Endothelial cell of umbilical vein (primary cell): ENCODE data around the gene CHST8. TPM values are rescaled to one million over a fixed set of nuclear protein-coding genes. Genes with fewer than 3 reads are reported as not detected.

Experiments used
- BruUV-seq: library from RNA; stranded (reverse); fragments of 400-500 nt; replicated peaks from 2 replicates; lab custom pipeline; 2021; lab: Mats Ljungman, UMichigan
- CTCF ChIA-PET: fragments of 300-600, 350-600 bp; sonication (Branson Sonifier 250); formaldehyde crosslinking; loops from one replicate; lab custom pipeline; 2021; ENCODE audit warnings: antibody characterized with exemption, inconsistent platforms; lab: Charles Lee
- POLR2A ChIA-PET: fragments of 300-600, 350-600 bp; sonication (Branson Sonifier 250); formaldehyde crosslinking; loops from one replicate; lab custom pipeline; 2021; ENCODE audit warnings: antibody characterized with exemption, inconsistent platforms; lab: Charles Lee
- DNase-seq: peaks from one replicate; pipeline ENCODE4 v3.0.0-alpha.2; 2011; ENCODE audit warnings: low read depth, low spot score
- FAIRE-seq: peaks from 2 replicates; lab custom pipeline; 2011; peaks lifted over from hg19 to GRCh38; lab: Jason Lieb, UNC
- H2AFZ ChIP-seq: 2 replicates; pipeline ENCODE4 v1.6.0; 2012; ENCODE audit warnings: low read depth, low read length, control low read depth, inconsistent platforms
- H3K27ac ChIP-seq: 2 replicates; pipeline ENCODE4 v1.5.1; 2011; ENCODE audit warnings: low read depth, mild to moderate bottlenecking, control low read depth, low read length, moderate library complexity; ENCODE audit not compliant: insufficient read depth
- H3K27me3 ChIP-seq, 2 experiments: 2 replicates each; pipeline versions ENCODE4 v1.6.0 to v1.6.1; 2011; ENCODE audit warnings: low read length in 2 of 2, mixed read lengths in 1 of 2; ENCODE audit not compliant: control insufficient read depth in 2 of 2, insufficient read depth in 2 of 2
- H3K36me3 ChIP-seq, 2 experiments: 2 replicates in 1 of 2; 3 replicates in 1 of 2; pipeline ENCODE4 v1.5.1; 2011; ENCODE audit warnings: low read length in 2 of 2, mild to moderate bottlenecking in 1 of 2, moderate library complexity in 1 of 2; ENCODE audit not compliant: control insufficient read depth in 2 of 2, insufficient read depth in 2 of 2; ENCODE audit errors: extremely low read depth in 1 of 2
- H3K4me1 ChIP-seq: 3 replicates; pipeline ENCODE4 v1.5.1; 2011; ENCODE audit warnings: mild to moderate bottlenecking, low read length; ENCODE audit not compliant: control insufficient read depth, insufficient read depth; ENCODE audit errors: extremely low read depth
- H3K4me2 ChIP-seq: 2 replicates; pipeline ENCODE4 v1.6.1; 2011; ENCODE audit warnings: low read length, control low read depth, mixed read lengths; ENCODE audit not compliant: insufficient read depth
- H3K4me3 ChIP-seq, 3 experiments: fragments of 200-600 bp in 1 of 3; sonication (generic), shearing (Covaris generic) in 1 of 3; replicated peaks in 1 of 3; 2 replicates each; pipeline ENCODE4 v1.5.1; 2011 to 2016; ENCODE audit warnings: control low read depth in 3 of 3, low read length in 3 of 3, mild to moderate bottlenecking in 2 of 3, inconsistent platforms in 1 of 3, low read depth in 1 of 3, moderate library complexity in 1 of 3; ENCODE audit not compliant: insufficient read depth in 1 of 3
- H3K79me2 ChIP-seq: 2 replicates; pipeline ENCODE4 v1.6.0; 2012; ENCODE audit warnings: low read length, inconsistent platforms; ENCODE audit not compliant: control insufficient read depth, insufficient read depth
- H3K9ac ChIP-seq: replicated peaks from 2 replicates; pipeline ENCODE3; 2011; ENCODE audit warnings: low read length, control low read depth; ENCODE audit not compliant: insufficient read depth; ENCODE audit errors: extremely low read depth
- H3K9me1 ChIP-seq: replicated peaks from 3 replicates; pipeline ENCODE4 v1.6.0; 2011; ENCODE audit warnings: mild to moderate bottlenecking, low read length; ENCODE audit not compliant: control insufficient read depth, insufficient read depth; ENCODE audit errors: extremely low read depth
- H3K9me3 ChIP-seq: replicated peaks from 2 replicates; pipeline ENCODE4 v1.5.1; 2012; ENCODE audit warnings: low read length, inconsistent platforms; ENCODE audit not compliant: control insufficient read depth, insufficient read depth
- H4K20me1 ChIP-seq: replicated peaks from 2 replicates; pipeline ENCODE3; 2011; ENCODE audit warnings: mild to moderate bottlenecking, low read length; ENCODE audit not compliant: control insufficient read depth, insufficient read depth; ENCODE audit errors: extremely low read depth
- EZH2 ChIP-seq: IDR thresholded peaks from 2 replicates; pipeline ENCODE4 v1.6.1; 2012; ENCODE audit warnings: borderline replicate concordance, low read depth, mild to moderate bottlenecking, moderate library complexity, low read length, inconsistent platforms; ENCODE audit not compliant: severe bottlenecking
- FOS ChIP-seq: IDR thresholded peaks from 2 replicates; pipeline ENCODE4 v1.6.1; 2011; ENCODE audit warnings: mild to moderate bottlenecking, low read length, moderate library complexity, borderline replicate concordance; ENCODE audit not compliant: insufficient read depth
- GATA2 ChIP-seq: IDR thresholded peaks from 2 replicates; pipeline ENCODE4 v1.7.0; 2011; ENCODE audit warnings: low read depth, mild to moderate bottlenecking, moderate library complexity, mixed read lengths, low read length; ENCODE audit not compliant: insufficient read length, insufficient read depth
- JUN ChIP-seq: IDR thresholded peaks from 2 replicates; pipeline ENCODE4 v1.6.1; 2011; ENCODE audit warnings: borderline replicate concordance, low read depth; ENCODE audit not compliant: insufficient read length, insufficient read depth
- MAX ChIP-seq: IDR thresholded peaks from 2 replicates; pipeline ENCODE4 v1.6.1; 2011; ENCODE audit not compliant: insufficient read depth, insufficient read length
- MYC ChIP-seq: IDR thresholded peaks from one replicate; pipeline ENCODE4 v1.6.1; 2011; ENCODE audit warnings: mild to moderate bottlenecking, low read depth, low read length
- POLR2A ChIP-seq: IDR thresholded peaks from 2 replicates; pipeline ENCODE4 v1.6.1; 2012; ENCODE audit warnings: low read depth, mild to moderate bottlenecking, control low read depth, low read length
- POLR2AphosphoS5 ChIP-seq: IDR thresholded peaks from 2 replicates; pipeline ENCODE4 v1.6.1; 2012; ENCODE audit warnings: low read depth, mild to moderate bottlenecking, control low read depth, low read length, moderate library complexity; ENCODE audit not compliant: insufficient read depth
- dilution Hi-C: fragments of 300-500 bp; cut with MboI; formaldehyde crosslinking; loops from one replicate; pipeline ENCODE4 v1.15.0; 2019; ENCODE audit warnings: low sequenced_read_pairs; ENCODE audit not compliant: extremely low pct_ligation_motif_present
- intact Hi-C: fragments of 100-400 bp; cut with micrococcal nuclease; formaldehyde crosslinking; loops from one replicate; pipeline ENCODE4 v1.10.0; 2022
- polyA plus RNA-seq, 4 experiments: library from polyadenylated mRNA; depleted of rRNA in 3 of 4; stranded (reverse) in 3 of 4; unstranded in 1 of 4; fragments of >200 nt; gene quantifications; 2 replicates each; pipeline versions ENCODE4 v1.2.1 to v1.2.3, GENCODE V29; 2011 to 2012; ENCODE audit warnings: missing spikeins in 1 of 4
- total RNA-seq: library from RNA; stranded (reverse); gene quantifications from 2 replicates; pipeline ENCODE4 v1.2.3, GENCODE V29; 2021
- TF ChIP-seq, protein P1 (sequence below), 2 donors: IDR thresholded peaks; 1 replicate in 1 of 2; 2 replicates in 1 of 2; pipeline ENCODE4 v1.5.1; 2011; ENCODE audit warnings: low read length in 2 of 2, mild to moderate bottlenecking in 2 of 2, moderate library complexity in 2 of 2, control low read depth in 1 of 2, inconsistent platforms in 1 of 2, low read depth in 1 of 2; ENCODE audit not compliant: insufficient read depth in 1 of 2; ENCODE audit errors: extremely low read depth in 1 of 2

The CHST8 gene
- total and polyA plus RNA-seq, 2 donors (not counting 3 experiments of a cell fraction or from before 2014, with no cell fraction given): not detected

DNA sequence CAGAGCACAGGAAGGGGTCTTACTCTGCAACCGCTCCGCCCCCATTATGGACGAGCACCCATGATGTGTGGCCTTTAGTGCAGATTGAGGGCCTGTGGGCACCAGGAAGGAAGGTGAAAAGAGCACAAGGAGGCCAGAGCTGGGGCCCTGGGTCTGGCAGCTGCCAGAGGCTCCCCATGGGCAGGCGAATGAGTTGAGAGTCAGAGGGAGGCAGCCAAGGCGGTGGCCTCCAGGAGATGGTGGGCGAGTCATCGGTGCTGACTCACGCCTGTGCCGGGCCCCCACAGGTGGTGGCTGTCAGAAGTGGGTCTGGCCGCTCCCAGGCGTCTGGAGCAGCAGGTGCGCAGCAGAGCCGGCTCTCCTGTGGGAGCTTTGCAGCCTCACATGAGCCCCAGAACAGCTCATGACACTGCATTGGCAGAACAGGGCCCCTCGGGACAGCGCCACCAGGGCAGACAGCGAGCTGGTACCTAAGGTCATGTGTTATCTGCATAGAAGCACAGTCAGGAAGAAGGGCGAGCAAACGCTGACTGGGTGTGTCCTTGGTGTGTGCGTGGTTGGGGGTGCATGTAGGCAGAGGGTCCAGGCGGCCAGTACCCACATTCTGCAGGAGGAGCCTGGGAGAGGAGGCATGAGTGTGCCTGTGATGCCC, 68.8 kb downstream of the CHST8 start:
- no peaks in the 10 kb centered on the region for H3K9me3 ChIP-seq
- intact Hi-C loops (no loop called here), dilution Hi-C loops (no loop called here)
- H4K20me1 ChIP-seq: no peaks in the 10 kb centered on the region
- H3K4me1 ChIP-seq: no peaks in the 10 kb centered on the region
- no peak for TF ChIP-seq POLR2A
- TF ChIP-seq MYC: no peak
- TF ChIP-seq MAX: no peak
- no peak for TF ChIP-seq EZH2
- TF ChIP-seq FOS: no peak
- TF ChIP-seq, protein P1, sequence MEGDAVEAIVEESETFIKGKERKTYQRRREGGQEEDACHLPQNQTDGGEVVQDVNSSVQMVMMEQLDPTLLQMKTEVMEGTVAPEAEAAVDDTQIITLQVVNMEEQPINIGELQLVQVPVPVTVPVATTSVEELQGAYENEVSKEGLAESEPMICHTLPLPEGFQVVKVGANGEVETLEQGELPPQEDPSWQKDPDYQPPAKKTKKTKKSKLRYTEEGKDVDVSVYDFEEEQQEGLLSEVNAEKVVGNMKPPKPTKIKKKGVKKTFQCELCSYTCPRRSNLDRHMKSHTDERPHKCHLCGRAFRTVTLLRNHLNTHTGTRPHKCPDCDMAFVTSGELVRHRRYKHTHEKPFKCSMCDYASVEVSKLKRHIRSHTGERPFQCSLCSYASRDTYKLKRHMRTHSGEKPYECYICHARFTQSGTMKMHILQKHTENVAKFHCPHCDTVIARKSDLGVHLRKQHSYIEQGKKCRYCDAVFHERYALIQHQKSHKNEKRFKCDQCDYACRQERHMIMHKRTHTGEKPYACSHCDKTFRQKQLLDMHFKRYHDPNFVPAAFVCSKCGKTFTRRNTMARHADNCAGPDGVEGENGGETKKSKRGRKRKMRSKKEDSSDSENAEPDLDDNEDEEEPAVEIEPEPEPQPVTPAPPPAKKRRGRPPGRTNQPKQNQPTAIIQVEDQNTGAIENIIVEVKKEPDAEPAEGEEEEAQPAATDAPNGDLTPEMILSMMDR (IDR thresholded peaks at IDR 0.05; ENCODE audit: extremely low read depth in 1 of 2, insufficient read depth in 1 of 2, low read depth in 1 of 2, low read length in 2 of 2): no peak
- TF ChIP-seq POLR2AphosphoS5: no peak
- no peak for TF ChIP-seq JUN
- no peak for TF ChIP-seq GATA2
- H3K4me2 ChIP-seq: no peak overlapping the region
- no peaks in the 10 kb centered on the region for H3K79me2 ChIP-seq
- CTCF ChIA-PET: no interaction called here
- no peaks in the 10 kb centered on the region for H3K27me3 ChIP-seq
- BruUV-seq: no TSS peak
- H3K27ac ChIP-seq: no peak overlapping the region
- no peak for DNase-seq
- H2AFZ ChIP-seq: no peak overlapping the region
- H3K9ac ChIP-seq: no peak overlapping the region
- no peaks in the 10 kb centered on the region for H3K36me3 ChIP-seq
- H3K9me1 ChIP-seq: no peaks in the 10 kb centered on the region
- H3K4me3 ChIP-seq: no peak overlapping the region
- no peak for FAIRE-seq
- POLR2A ChIA-PET: no interaction called here
